NCI-H446 (cell line): ENCODE results near the gene P2RY4.
"Not testable (repeated sequence)": the region's sequence is repeated elsewhere in the genome, so short reads cannot be mapped to it uniquely, and the experiment has no call there.

Experiments
- DNase-seq, 2 experiments: peaks; one replicate each; lab custom pipeline; 2025; lab: John Stamatoyannopoulos, UW

The P2RY4 gene

GRCh38 chrX:70260104-70260503 is at the start of gene P2RY4:
Gene P2RY4 (minus strand): TSS chrX:70260204. CDS start chrX:70259624, 580 bp downstream.
- DNase-seq: no peak

- no peak for DNase-seq
These were observed 41.7 kb upstream of the P2RY4 start for GRCh38 chrX:70301716-70302115.

- DNase-seq: no peak
These were observed 33.6 kb upstream of the P2RY4 start for GRCh38 chrX:70293621-70294020.

- DNase-seq: no peak
These were observed 32.8 kb upstream of the P2RY4 start for GRCh38 chrX:70292788-70293187.

- DNase-seq: peak; percentile 16 to 87
These were observed 30.1 kb upstream of the P2RY4 start, which contains the start of the genes KIF4A and PDZD11 for GRCh38 chrX:70289793-70290770. Gene KIF4A (plus strand): TSS chrX:70290104. CDS start chrX:70290459, 355 bp downstream. Gene PDZD11 (minus strand): TSS chrX:70289927. CDS start chrX:70289341, 586 bp downstream.

GRCh38 chrX:70289168-70289792 is 29.3 kb upstream of the P2RY4 start:
- DNase-seq: no peak

- DNase-seq: no peak
These were observed 21.9 kb upstream of the P2RY4 start, which contains the start of gene RAB41 for GRCh38 chrX:70281951-70282350. Gene RAB41 (plus strand): TSS chrX:70282172. CDS start chrX:70282218, 46 bp downstream.

GRCh38 chrX:70280573-70280972 is 20.6 kb upstream of the P2RY4 start:
- no peak for DNase-seq

- no peak for DNase-seq
These were observed 19.1 kb upstream of the P2RY4 start for GRCh38 chrX:70279081-70279480.

- DNase-seq: not testable (repeated sequence)
These were observed 14.0 kb upstream of the P2RY4 start for GRCh38 chrX:70274029-70274428.

- no peak for DNase-seq
These were observed 8.0 kb upstream of the P2RY4 start, which contains the start of gene ARR3 for GRCh38 chrX:70268034-70268433. Gene ARR3 (plus strand): TSS chrX:70268334. CDS start chrX:70269386, 1,052 bp downstream.

- DNase-seq: no peak
These were observed 4.8 kb upstream of the P2RY4 start for GRCh38 chrX:70264784-70265183.

- DNase-seq: no peak
These were observed 3.1 kb upstream of the P2RY4 start for GRCh38 chrX:70262952-70263567.

- no peak for DNase-seq
These were observed 2.3 kb downstream of the P2RY4 start for GRCh38 chrX:70257423-70258288.

- no peak for DNase-seq
These were observed 4.6 kb downstream of the P2RY4 start for GRCh38 chrX:70255452-70255851.

- no peak for DNase-seq
These were observed 5.1 kb downstream of the P2RY4 start for GRCh38 chrX:70254909-70255308.

GRCh38 chrX:70254063-70254400 is 6.0 kb downstream of the P2RY4 start:
- DNase-seq: no peak

GRCh38 chrX:70253377-70254062 is 6.5 kb downstream of the P2RY4 start:
- no peak for DNase-seq

GRCh38 chrX:70252491-70252890 is 7.5 kb downstream of the P2RY4 start:
- no peak for DNase-seq

GRCh38 chrX:70247252-70247651 is 12.8 kb downstream of the P2RY4 start:
- DNase-seq: no peak

GRCh38 chrX:70244881-70245280 is 15.1 kb downstream of the P2RY4 start:
- DNase-seq: no peak
